GM21381 (cell line): ENCODE data around the gene FAM3A.

Experiments used
- ATAC-seq: cut with Tn5 transposase; IDR thresholded peaks from one replicate; pipeline ENCODE4 v1.9.1; 2021; ENCODE audit warnings: mild to moderate bottlenecking, moderate library complexity; ENCODE audit not compliant: unreplicated experiment

FAM3A gene

GRCh38 chrX:154534526-154535322, 18.7 kb upstream of the FAM3A start:
- ATAC-seq = peak; percentile 89

- ATAC-seq = no peak
Measured at GRCh38 chrX:154532690-154533089, 16.7 kb upstream of the FAM3A start.

GRCh38 chrX:154531626-154532025, 15.6 kb upstream of the FAM3A start:
- no peak for ATAC-seq

- no peak for ATAC-seq
Measured at GRCh38 chrX:154530286-154530685, 14.3 kb upstream of the FAM3A start.

- no peak for ATAC-seq
Measured at GRCh38 chrX:154529206-154529612, 13.2 kb upstream of the FAM3A start.

GRCh38 chrX:154526901-154527675, 11.1 kb upstream of the FAM3A start:
- ATAC-seq = no peak

- no peak for ATAC-seq
Measured at GRCh38 chrX:154525606-154526490, 9.8 kb upstream of the FAM3A start.

GRCh38 chrX:154519389-154519788, 3.4 kb upstream of the FAM3A start:
- ATAC-seq = no peak

GRCh38 chrX:154517101-154517781, 1.2 kb upstream of the FAM3A start:
- ATAC-seq = no peak

- no peak for ATAC-seq
Measured at GRCh38 chrX:154516656-154517100, 646 bp upstream of the FAM3A start.

- no peak for ATAC-seq
Measured at GRCh38 chrX:154515090-154515965, 704 bp downstream of the FAM3A start.

GRCh38 chrX:154513716-154514115, 2.3 kb downstream of the FAM3A start:
- no peak for ATAC-seq

GRCh38 chrX:154512879-154513553, 3.0 kb downstream of the FAM3A start:
- no peak for ATAC-seq

GRCh38 chrX:154511761-154512160, 4.3 kb downstream of the FAM3A start:
- no peak for ATAC-seq

- ATAC-seq = no peak
Measured at GRCh38 chrX:154509455-154509854, 6.6 kb downstream of the FAM3A start.

GRCh38 chrX:154508384-154508745, 7.7 kb downstream of the FAM3A start:
- ATAC-seq = no peak

- no peak for ATAC-seq
Measured at GRCh38 chrX:154507673-154508383, 8.2 kb downstream of the FAM3A start.
